ENCODE measurements around the gene IFIT1B. TPM values are rescaled to one million over a fixed set of nuclear protein-coding genes. Genes with fewer than 3 reads are reported as not detected.

Gene IFIT1B
- total and polyA plus RNA-seq, 2 of the 8 experiments (the other 6 are each of a cell fraction or from before 2014, with no cell fraction given) = not detected

GRCh38 chr10:89374713-89375141 lies 3.1 kb upstream of the IFIT1B start (continued):
- TF ChIP-seq CHD7 (IDR thresholded peaks at IDR 0.05; ENCODE audit: insufficient replicate concordance, low read length) (no peak), RXRA (IDR thresholded peaks at IDR 0.05; ENCODE audit: insufficient read depth, low read depth, low read length) (no peak)

All from H1 (cell line).